ENCODE measurements around the gene GDF7. TPM values are rescaled to one million over a fixed set of nuclear protein-coding genes. Genes with fewer than 3 reads are reported as not detected.
A peak's percentile ranks its signal among the peaks of the same experiment; 100 is the strongest.

Gene GDF7
- total RNA-seq, 1 donor from 2014 or later, result 12.8 TPM

DNA sequence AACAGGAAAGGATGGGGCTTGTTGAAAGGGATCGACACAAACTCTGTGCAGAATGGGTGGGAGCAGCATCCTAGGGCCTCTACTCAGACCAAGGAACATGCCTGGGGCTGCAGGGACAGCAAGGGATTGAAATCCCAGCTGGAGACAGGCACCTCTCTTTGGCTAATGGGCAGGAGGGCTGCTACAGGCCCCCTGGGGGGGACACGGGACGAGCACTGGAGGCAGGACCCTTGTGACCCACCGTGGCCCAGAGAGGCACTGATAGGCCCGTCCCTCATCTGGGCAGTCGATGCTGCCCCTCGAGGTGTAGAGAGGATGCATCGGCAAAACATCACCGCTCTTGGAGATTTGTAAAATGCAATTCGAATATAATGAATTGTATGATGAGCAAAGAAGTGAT, 21.2 kb upstream of the GDF7 start:
- Mint-ChIP-seq H3K9me3 (ENCODE audit: low read depth) (no peaks in the 10 kb centered on the region), H3K4me3 (ENCODE audit: unreplicated experiment) (no peak overlapping the region), H3K4me1 (ENCODE audit: low read depth) (peaks cover 49% of the 10 kb centered on the region), H3K36me3 (ENCODE audit: low read depth) (peaks cover 21% of the 10 kb centered on the region), H3K27me3 (ENCODE audit: low read depth) (no peaks in the 10 kb centered on the region), H3K27ac (ENCODE audit: unreplicated experiment) (no peak overlapping the region)
- peak; percentile 77 for DNase-seq (ENCODE audit: low spot score)
- no peak for TF ChIP-seq CTCF (IDR thresholded peaks at IDR 0.05)

DNA sequence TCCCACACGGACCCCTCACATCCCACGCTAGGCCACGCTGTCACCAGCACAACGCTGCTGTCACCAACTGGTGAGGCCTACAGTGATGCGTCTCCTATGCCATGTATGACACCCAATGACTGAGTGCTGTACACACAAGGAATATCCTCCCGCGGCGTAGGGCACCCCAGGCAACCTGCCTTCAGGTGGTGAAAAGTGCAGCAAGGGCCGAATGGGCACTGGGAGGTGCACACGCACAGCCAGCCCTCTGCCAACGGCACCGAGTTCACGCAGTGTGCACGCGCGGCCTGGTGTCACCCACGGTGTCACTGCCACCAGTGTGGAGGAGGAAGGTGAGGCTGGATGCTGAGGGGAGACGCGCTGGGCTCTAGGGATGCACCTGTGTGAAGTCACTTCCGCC, 20.5 kb upstream of the GDF7 start:
- DNase-seq (ENCODE audit: low spot score), result peak; percentile 76
- Mint-ChIP-seq H3K4me1 (ENCODE audit: low read depth) (peaks cover 46% of the 10 kb centered on the region), H3K9me3 (ENCODE audit: low read depth) (no peaks in the 10 kb centered on the region), H3K4me3 (ENCODE audit: unreplicated experiment) (no peak overlapping the region), H3K27ac (ENCODE audit: unreplicated experiment) (no peak overlapping the region), H3K27me3 (ENCODE audit: low read depth) (no peaks in the 10 kb centered on the region), H3K36me3 (ENCODE audit: low read depth) (peaks cover 16% of the 10 kb centered on the region)
- no peak for TF ChIP-seq CTCF (IDR thresholded peaks at IDR 0.05)

- no peak overlapping the region for H3K4me3 Mint-ChIP-seq (ENCODE audit: unreplicated experiment)
- H3K27me3 Mint-ChIP-seq (ENCODE audit: low read depth), result no peaks in the 10 kb centered on the region
- no peak overlapping the region for H3K27ac Mint-ChIP-seq (ENCODE audit: unreplicated experiment)
- TF ChIP-seq CTCF (IDR thresholded peaks at IDR 0.05), result no peak
- H3K36me3 Mint-ChIP-seq (ENCODE audit: low read depth), result peaks cover 14% of the 10 kb centered on the region
- no peaks in the 10 kb centered on the region for H3K9me3 Mint-ChIP-seq (ENCODE audit: low read depth)
- peak; percentile 38 for DNase-seq (ENCODE audit: low spot score)
- H3K4me1 Mint-ChIP-seq (ENCODE audit: low read depth), result peaks cover 46% of the 10 kb centered on the region
Measured at GRCh38 chr2:20647211-20647610, 19.7 kb upstream of the GDF7 start.

DNA sequence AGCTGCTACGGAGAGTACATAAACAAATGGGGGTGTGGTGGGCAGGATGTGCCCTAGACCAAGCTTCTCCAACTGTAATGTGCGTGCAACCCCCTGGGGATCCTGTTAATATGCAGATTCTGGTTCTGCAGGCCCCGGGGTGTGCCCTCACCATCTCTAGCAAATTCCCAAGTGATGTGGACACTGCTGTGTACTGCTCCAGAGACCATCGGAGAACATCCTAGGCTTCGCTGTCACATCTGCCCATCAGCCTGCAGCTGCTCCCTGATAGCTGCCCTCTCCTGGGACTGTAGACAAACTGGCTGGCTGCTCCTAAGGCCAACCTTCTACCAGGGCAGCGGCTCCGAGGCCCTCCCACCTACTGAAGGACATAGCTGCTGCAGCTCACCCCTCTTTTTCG, 19.2 kb upstream of the GDF7 start:
- H3K9me3 Mint-ChIP-seq (ENCODE audit: low read depth), result no peaks in the 10 kb centered on the region
- no peak for TF ChIP-seq CTCF (IDR thresholded peaks at IDR 0.05)
- H3K27ac Mint-ChIP-seq (ENCODE audit: unreplicated experiment), result no peak overlapping the region
- H3K4me1 Mint-ChIP-seq (ENCODE audit: low read depth), result peaks cover 48% of the 10 kb centered on the region
- H3K27me3 Mint-ChIP-seq (ENCODE audit: low read depth), result no peaks in the 10 kb centered on the region
- no peak overlapping the region for H3K4me3 Mint-ChIP-seq (ENCODE audit: unreplicated experiment)
- peaks cover 14% of the 10 kb centered on the region for H3K36me3 Mint-ChIP-seq (ENCODE audit: low read depth)
- DNase-seq (ENCODE audit: low spot score), result peak; percentile 42

- H3K27me3 Mint-ChIP-seq (ENCODE audit: low read depth), result no peaks in the 10 kb centered on the region
- H3K4me1 Mint-ChIP-seq (ENCODE audit: low read depth), result peaks cover 52% of the 10 kb centered on the region
- H3K9me3 Mint-ChIP-seq (ENCODE audit: low read depth), result no peaks in the 10 kb centered on the region
- no peak for TF ChIP-seq CTCF (IDR thresholded peaks at IDR 0.05)
- H3K36me3 Mint-ChIP-seq (ENCODE audit: low read depth), result peaks cover 14% of the 10 kb centered on the region
- DNase-seq (ENCODE audit: low spot score), result peak; percentile 59
- H3K27ac Mint-ChIP-seq (ENCODE audit: unreplicated experiment), result no peak overlapping the region
- H3K4me3 Mint-ChIP-seq (ENCODE audit: unreplicated experiment), result no peak overlapping the region
Measured at GRCh38 chr2:20648206-20648605, 18.7 kb upstream of the GDF7 start.
